Hepatocyte (in vitro differentiated cells): Measurements from ENCODE around the gene C1QB. TPM values are rescaled to one million over a fixed set of nuclear protein-coding genes. Genes with fewer than 3 reads are reported as not detected.

ENCODE experiments used
- DNase-seq: peaks from one replicate; pipeline ENCODE4 v3.0.0-alpha.2; 2016; ENCODE audit warnings: low spot score
- H2AFZ ChIP-seq: fragments of 200-600 bp; sonication (generic); 2 replicates; pipeline ENCODE4 v1.6.0; 2016; ENCODE audit warnings: antibody characterized with exemption, mild to moderate bottlenecking
- H3K27ac ChIP-seq: fragments of 200-600 bp; sonication (generic); 2 replicates; pipeline ENCODE4 v1.5.1; 2016; ENCODE audit warnings: mild to moderate bottlenecking
- H3K27me3 ChIP-seq: fragments of 200-600 bp; sonication (generic); 2 replicates; pipeline ENCODE4 v1.6.1; 2016
- H3K36me3 ChIP-seq: fragments of 200-600 bp; sonication (generic); replicated peaks from 2 replicates; pipeline ENCODE4 v1.5.1; 2016; ENCODE audit warnings: low read depth; ENCODE audit not compliant: insufficient read depth
- H3K4me1 ChIP-seq: fragments of 200-600 bp; sonication (generic); 2 replicates; pipeline ENCODE4 v1.5.1; 2016; ENCODE audit warnings: mild to moderate bottlenecking, moderate library complexity; ENCODE audit not compliant: insufficient read depth
- H3K4me2 ChIP-seq: fragments of 200-600 bp; sonication (generic); 2 replicates; pipeline ENCODE4 v1.6.0; 2016
- H3K4me3 ChIP-seq: fragments of 200-600 bp; sonication (generic); 2 replicates; pipeline ENCODE4 v1.5.1; 2016; ENCODE audit warnings: mild to moderate bottlenecking
- H3K79me2 ChIP-seq: fragments of 200-600 bp; sonication (generic); 2 replicates; pipeline ENCODE4 v1.6.0; 2017; ENCODE audit warnings: mild to moderate bottlenecking
- H3K9me2 ChIP-seq: fragments of 200-600 bp; sonication (generic); replicated peaks from 2 replicates; pipeline ENCODE4 v1.6.0; 2017; ENCODE audit warnings: mild to moderate bottlenecking; ENCODE audit not compliant: insufficient read depth
- H3K9me3 ChIP-seq: fragments of 200-600 bp; sonication (generic); 2 replicates; pipeline ENCODE4 v1.5.1; 2016; ENCODE audit warnings: low read depth, mild to moderate bottlenecking
- H4K20me1 ChIP-seq: fragments of 200-600 bp; sonication (generic); 2 replicates; pipeline ENCODE4 v1.6.0; 2016; ENCODE audit warnings: mild to moderate bottlenecking; ENCODE audit not compliant: insufficient read depth, poor library complexity, severe bottlenecking
- EZH2 ChIP-seq: fragments of 200-600 bp; sonication (generic); IDR thresholded peaks from 2 replicates; pipeline ENCODE4 v1.6.1; 2016; ENCODE audit warnings: antibody characterized with exemption, mild to moderate bottlenecking, borderline replicate concordance
- EZH2phosphoT487 ChIP-seq: fragments of 200-600 bp; sonication (generic); IDR thresholded peaks from one replicate; pipeline ENCODE4 v1.6.1; 2018; ENCODE audit warnings: antibody characterized with exemption, mild to moderate bottlenecking, low read depth, moderate library complexity; ENCODE audit not compliant: unreplicated experiment, severe bottlenecking
- WGBS: methylation state at CpG from one replicate; pipeline ENCODE4 v1.1.6; 2016; ENCODE audit warnings: low lambda C conversion rate; ENCODE audit errors: missing lambda C conversion rate; 5-methylcytosine and 5-hydroxymethylcytosine counted together
- polyA plus RNA-seq: library from polyadenylated mRNA; unstranded; fragments of >200 nt; fragmentation: Nextera tagmentation; extraction: Ambion mirVana; gene quantifications from 2 replicates; pipeline ENCODE4 v1.2.1, GENCODE V29; 2016
- total RNA-seq: library from RNA; depleted of rRNA; stranded (reverse); fragments of >200 nt; gene quantifications from 2 replicates; pipeline ENCODE4 v1.2.3, GENCODE V29; 2014
- TF ChIP-seq, protein P1 (sequence below): fragments of 200-600 bp; sonication (generic); IDR thresholded peaks from 2 replicates; pipeline ENCODE4 v1.5.1; 2016; ENCODE audit warnings: antibody characterized with exemption, mild to moderate bottlenecking; ENCODE audit not compliant: poor library complexity

Gene C1QB
- total and polyA plus RNA-seq, 2 experiments from 2014 or later = 10.3 to 11.9 TPM

DNA sequence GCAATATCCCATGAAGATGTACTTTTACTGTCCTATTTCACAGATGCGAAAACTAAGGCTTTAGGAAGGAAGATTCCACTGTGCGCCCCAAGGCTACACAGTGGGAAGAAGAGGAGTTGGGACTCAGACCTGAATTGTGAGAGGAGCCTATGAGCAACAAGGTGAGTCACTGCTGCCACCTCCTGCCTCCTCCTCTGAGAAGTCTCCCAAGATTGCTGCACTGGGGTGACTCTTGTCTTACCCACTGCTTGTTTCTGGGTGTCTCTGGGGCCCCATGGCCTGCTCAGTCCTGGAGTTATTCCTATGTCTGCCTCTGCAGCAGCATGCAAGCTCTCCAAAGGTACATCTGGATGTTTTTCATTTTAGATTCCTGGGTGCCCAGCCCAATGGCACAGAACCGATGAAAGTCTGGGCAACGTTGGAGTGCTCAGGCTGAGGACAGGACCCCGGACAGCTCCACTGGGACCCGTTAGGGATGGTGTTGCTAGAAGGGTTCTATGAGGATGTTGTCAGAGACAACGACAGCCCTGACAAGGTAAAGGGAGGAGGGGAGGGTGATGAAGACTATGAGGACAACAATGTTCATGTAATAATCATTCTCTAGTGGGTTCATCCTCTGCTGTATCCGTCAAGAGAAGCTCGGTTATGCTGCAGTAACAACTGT lies 27.6 kb upstream of the C1QB start:
- H3K4me1 ChIP-seq = no peaks in the 10 kb centered on the region
- peaks cover 44% of the 10 kb centered on the region for H3K27me3 ChIP-seq
- H3K79me2 ChIP-seq = no peaks in the 10 kb centered on the region
- no peak overlapping the region for H3K4me2 ChIP-seq
- no peaks in the 10 kb centered on the region for H3K9me3 ChIP-seq
- no peaks in the 10 kb centered on the region for H3K36me3 ChIP-seq
- no peak overlapping the region for H3K4me3 ChIP-seq
- WGBS = 37% methylated on average over 9 of the region's 9 CpGs
- H3K27ac ChIP-seq = no peak overlapping the region
- H2AFZ ChIP-seq = no peak overlapping the region
- DNase-seq = peak; percentile 35
- H4K20me1 ChIP-seq = no peaks in the 10 kb centered on the region
- H3K9me2 ChIP-seq = no peaks in the 10 kb centered on the region
- no peak for TF ChIP-seq EZH2
- TF ChIP-seq EZH2phosphoT487 = no peak
- TF ChIP-seq, protein P1, sequence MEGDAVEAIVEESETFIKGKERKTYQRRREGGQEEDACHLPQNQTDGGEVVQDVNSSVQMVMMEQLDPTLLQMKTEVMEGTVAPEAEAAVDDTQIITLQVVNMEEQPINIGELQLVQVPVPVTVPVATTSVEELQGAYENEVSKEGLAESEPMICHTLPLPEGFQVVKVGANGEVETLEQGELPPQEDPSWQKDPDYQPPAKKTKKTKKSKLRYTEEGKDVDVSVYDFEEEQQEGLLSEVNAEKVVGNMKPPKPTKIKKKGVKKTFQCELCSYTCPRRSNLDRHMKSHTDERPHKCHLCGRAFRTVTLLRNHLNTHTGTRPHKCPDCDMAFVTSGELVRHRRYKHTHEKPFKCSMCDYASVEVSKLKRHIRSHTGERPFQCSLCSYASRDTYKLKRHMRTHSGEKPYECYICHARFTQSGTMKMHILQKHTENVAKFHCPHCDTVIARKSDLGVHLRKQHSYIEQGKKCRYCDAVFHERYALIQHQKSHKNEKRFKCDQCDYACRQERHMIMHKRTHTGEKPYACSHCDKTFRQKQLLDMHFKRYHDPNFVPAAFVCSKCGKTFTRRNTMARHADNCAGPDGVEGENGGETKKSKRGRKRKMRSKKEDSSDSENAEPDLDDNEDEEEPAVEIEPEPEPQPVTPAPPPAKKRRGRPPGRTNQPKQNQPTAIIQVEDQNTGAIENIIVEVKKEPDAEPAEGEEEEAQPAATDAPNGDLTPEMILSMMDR = no peak

DNA sequence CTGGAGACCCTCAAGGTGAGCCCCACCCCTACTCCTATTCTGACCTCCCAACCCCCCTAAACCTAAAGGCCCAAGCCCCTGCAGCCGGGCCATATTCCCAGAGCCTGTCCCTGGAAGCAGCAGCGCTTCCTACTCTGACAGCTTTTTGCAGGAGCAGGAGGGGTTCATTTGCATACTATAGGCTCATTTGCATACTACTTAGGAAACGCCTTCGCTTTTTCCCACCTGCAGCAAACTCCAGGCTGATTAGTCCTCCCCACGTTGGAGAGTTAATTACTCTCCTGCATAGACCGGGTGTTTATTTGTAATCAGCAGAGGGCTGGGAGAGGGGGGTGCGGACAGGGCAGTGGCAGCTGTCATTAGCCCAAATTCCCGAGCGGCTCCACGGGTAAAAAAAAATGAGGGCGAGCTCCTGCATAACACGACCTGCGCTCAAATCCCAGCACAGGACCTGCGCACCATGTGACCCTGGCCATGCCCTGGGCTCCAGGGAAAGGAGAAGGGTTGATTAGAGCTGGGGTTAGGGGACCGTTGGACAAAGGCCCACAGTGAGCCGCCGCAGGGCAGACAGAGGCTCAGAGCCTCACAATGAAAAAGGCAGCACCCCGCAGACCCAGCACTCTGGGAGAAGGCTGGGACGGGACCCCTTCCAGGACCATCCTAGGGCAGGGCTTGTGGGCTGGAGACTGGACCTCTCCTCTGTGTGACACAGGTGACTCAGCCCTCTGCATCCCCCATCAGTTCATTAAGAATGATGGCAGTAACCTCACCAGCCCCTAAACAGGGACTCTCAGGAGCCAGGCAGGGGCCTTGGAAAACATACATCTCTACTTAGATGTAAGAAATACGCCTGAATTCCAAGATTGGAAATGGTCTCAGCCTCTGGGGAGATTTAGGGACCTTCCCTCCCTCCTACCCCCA lies 26.5 kb upstream of the C1QB start:
- H3K4me3 ChIP-seq = no peak overlapping the region
- no peak overlapping the region for H3K27ac ChIP-seq
- H3K4me2 ChIP-seq = no peak overlapping the region
- H3K27me3 ChIP-seq = peaks cover 46% of the 10 kb centered on the region
- H3K36me3 ChIP-seq = no peaks in the 10 kb centered on the region
- H3K79me2 ChIP-seq = no peaks in the 10 kb centered on the region
- no peaks in the 10 kb centered on the region for H3K9me2 ChIP-seq
- no peak overlapping the region for H2AFZ ChIP-seq
- TF ChIP-seq, protein P1 = no peak
- TF ChIP-seq EZH2phosphoT487 (no peak), EZH2 (no peak)
- H4K20me1 ChIP-seq = no peaks in the 10 kb centered on the region
- no peak for DNase-seq
- 26% methylated on average over 20 of the region's 20 CpGs for WGBS
- H3K9me3 ChIP-seq = no peaks in the 10 kb centered on the region
- H3K4me1 ChIP-seq = no peaks in the 10 kb centered on the region

DNA sequence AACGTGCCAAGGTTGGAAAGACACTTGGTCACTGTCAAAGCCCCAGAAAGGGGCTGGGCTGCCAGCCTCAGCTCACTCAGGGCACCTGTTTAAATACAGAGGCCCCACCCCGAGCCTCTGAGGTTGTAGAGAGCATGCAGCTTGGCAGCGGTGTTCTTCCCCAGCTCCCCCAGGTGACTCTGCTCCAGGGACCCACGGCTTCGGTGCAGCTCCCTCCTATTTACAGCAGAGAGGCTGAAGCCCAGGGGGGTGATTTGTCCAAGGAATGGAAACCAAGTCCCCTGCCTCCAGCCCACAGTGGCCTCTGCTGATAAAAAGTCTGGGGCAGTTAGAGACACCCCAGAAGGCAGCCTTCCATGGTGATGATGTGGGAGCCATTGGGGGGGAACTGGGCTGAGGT lies 25.7 kb upstream of the C1QB start:
- H3K4me1 ChIP-seq = no peaks in the 10 kb centered on the region
- H3K27ac ChIP-seq = no peak overlapping the region
- no peak overlapping the region for H3K4me3 ChIP-seq
- H3K79me2 ChIP-seq = no peaks in the 10 kb centered on the region
- 70% methylated on average over 5 of the region's 5 CpGs for WGBS
- no peak overlapping the region for H2AFZ ChIP-seq
- no peak for DNase-seq
- no peaks in the 10 kb centered on the region for H3K9me2 ChIP-seq
- no peaks in the 10 kb centered on the region for H3K36me3 ChIP-seq
- no peaks in the 10 kb centered on the region for H3K9me3 ChIP-seq
- no peaks in the 10 kb centered on the region for H4K20me1 ChIP-seq
- no peak overlapping the region for H3K4me2 ChIP-seq
- H3K27me3 ChIP-seq = peaks cover 55% of the 10 kb centered on the region
- TF ChIP-seq, protein P1 = no peak
- TF ChIP-seq EZH2phosphoT487 = no peak
- TF ChIP-seq EZH2 = no peak
